ENCODE measurements around the gene ARHGEF26. TPM values are rescaled to one million over a fixed set of nuclear protein-coding genes. Genes with fewer than 3 reads are reported as not detected.

ARHGEF26 gene
- total and polyA plus RNA-seq, 2 experiments from 2014 or later, result 9.4 to 16.9 TPM

GRCh38 chr3:154161806-154162205 lies 40.6 kb downstream of the ARHGEF26 start (continued):
- no peak for TF ChIP-seq CTCF (conservative IDR thresholded peaks at IDR 0.05; ENCODE audit: low read depth in 2 of 2)
- no peak for TF ChIP-seq NANOG (IDR thresholded peaks at IDR 0.05; ENCODE audit: borderline replicate concordance)
- no peak for TF ChIP-seq EZH2phosphoT487 (IDR thresholded peaks at IDR 0.05; ENCODE audit: unreplicated experiment)
- TF ChIP-seq ZNF331 (CRISPR knock-in tag; IDR thresholded peaks at IDR 0.05; ENCODE audit: low read depth), result no peak

GRCh38 chr3:154164387-154164786 lies 43.2 kb downstream of the ARHGEF26 start:
- Histone ChIP-seq H3K36me3 (ENCODE audit: insufficient read depth) (no peaks in the 10 kb centered on the region), H3F3A (replicated peaks; ENCODE audit: low read depth) (no peaks in the 10 kb centered on the region), H3K4me3 (no peak overlapping the region), H3K4me1 (ENCODE audit: insufficient read depth) (peaks cover 4% of the 10 kb centered on the region; the same call in 1 of the 2 replicates), H3K27ac (ENCODE audit: low read depth) (no peak overlapping the region), H3K9me2 (ENCODE audit: insufficient read depth) (no peaks in the 10 kb centered on the region), H2AFZ (no peak overlapping the region), H3K4me2 (no peak overlapping the region), H3K27me3 (ENCODE audit: insufficient read depth) (no peaks in the 10 kb centered on the region), H4K20me1 (replicated peaks; ENCODE audit: insufficient read depth) (no peaks in the 10 kb centered on the region), H3K79me2 (replicated peaks; ENCODE audit: insufficient read depth) (no peaks in the 10 kb centered on the region)
- peaks cover 5% of the 10 kb centered on the region; the same call in 2 of the 3 replicates for H3K4me1 Mint-ChIP-seq
- no peak overlapping the region for H3K27ac Mint-ChIP-seq
- ATAC-seq (no peak), DNase-seq (ENCODE audit: low spot score) (no peak)
- H3K36me3 Mint-ChIP-seq (ENCODE audit: low read depth), result no peaks in the 10 kb centered on the region
- peaks cover 3% of the 10 kb centered on the region for H3K27me3 Mint-ChIP-seq (ENCODE audit: insufficient read depth, low read depth, poor library complexity)
- H3K9me3 Mint-ChIP-seq, result no peaks in the 10 kb centered on the region
- H3K4me3 Mint-ChIP-seq, result no peak overlapping the region
- TF ChIP-seq EZH2phosphoT487 (IDR thresholded peaks at IDR 0.05; ENCODE audit: unreplicated experiment) (no peak), JUNB (IDR thresholded peaks at IDR 0.05; ENCODE audit: unreplicated experiment) (no peak), NANOG (IDR thresholded peaks at IDR 0.05; ENCODE audit: borderline replicate concordance) (no peak)

GRCh38 chr3:154168998-154169795 lies 48.0 kb downstream of the ARHGEF26 start:
- H4K20me1 ChIP-seq (replicated peaks; ENCODE audit: insufficient read depth), result no peaks in the 10 kb centered on the region
- Mint-ChIP-seq H3K4me1 (peaks cover 9% of the 10 kb centered on the region), H3K9me3 (no peaks in the 10 kb centered on the region), H3K36me3 (ENCODE audit: low read depth) (no peaks in the 10 kb centered on the region), H3K27ac (no peak overlapping the region), H3K4me3 (no peak overlapping the region), H3K27me3 (ENCODE audit: insufficient read depth, low read depth, poor library complexity) (no peaks in the 10 kb centered on the region)
- H3K27ac ChIP-seq (ENCODE audit: low read depth), result no peak overlapping the region
- no peak overlapping the region for H2AFZ ChIP-seq
- no peak for DNase-seq (ENCODE audit: low spot score)
- no peaks in the 10 kb centered on the region for H3K79me2 ChIP-seq (replicated peaks; ENCODE audit: insufficient read depth)
- ATAC-seq, result no peak
- H3K4me3 ChIP-seq, result no peak overlapping the region
- H3K27me3 ChIP-seq (ENCODE audit: insufficient read depth), result no peaks in the 10 kb centered on the region
- H3K9me2 ChIP-seq (ENCODE audit: insufficient read depth), result no peaks in the 10 kb centered on the region
- peaks cover 11% of the 10 kb centered on the region for H3K4me1 ChIP-seq (ENCODE audit: insufficient read depth)
- H3K36me3 ChIP-seq (ENCODE audit: insufficient read depth), result no peaks in the 10 kb centered on the region
- no peak overlapping the region for H3K4me2 ChIP-seq
- H3F3A ChIP-seq (replicated peaks; ENCODE audit: low read depth), result no peaks in the 10 kb centered on the region
- TF ChIP-seq ETS1 (IDR thresholded peaks at IDR 0.05), result no peak
- no peak for TF ChIP-seq NANOG (IDR thresholded peaks at IDR 0.05; ENCODE audit: borderline replicate concordance)
- TF ChIP-seq, protein P1, sequence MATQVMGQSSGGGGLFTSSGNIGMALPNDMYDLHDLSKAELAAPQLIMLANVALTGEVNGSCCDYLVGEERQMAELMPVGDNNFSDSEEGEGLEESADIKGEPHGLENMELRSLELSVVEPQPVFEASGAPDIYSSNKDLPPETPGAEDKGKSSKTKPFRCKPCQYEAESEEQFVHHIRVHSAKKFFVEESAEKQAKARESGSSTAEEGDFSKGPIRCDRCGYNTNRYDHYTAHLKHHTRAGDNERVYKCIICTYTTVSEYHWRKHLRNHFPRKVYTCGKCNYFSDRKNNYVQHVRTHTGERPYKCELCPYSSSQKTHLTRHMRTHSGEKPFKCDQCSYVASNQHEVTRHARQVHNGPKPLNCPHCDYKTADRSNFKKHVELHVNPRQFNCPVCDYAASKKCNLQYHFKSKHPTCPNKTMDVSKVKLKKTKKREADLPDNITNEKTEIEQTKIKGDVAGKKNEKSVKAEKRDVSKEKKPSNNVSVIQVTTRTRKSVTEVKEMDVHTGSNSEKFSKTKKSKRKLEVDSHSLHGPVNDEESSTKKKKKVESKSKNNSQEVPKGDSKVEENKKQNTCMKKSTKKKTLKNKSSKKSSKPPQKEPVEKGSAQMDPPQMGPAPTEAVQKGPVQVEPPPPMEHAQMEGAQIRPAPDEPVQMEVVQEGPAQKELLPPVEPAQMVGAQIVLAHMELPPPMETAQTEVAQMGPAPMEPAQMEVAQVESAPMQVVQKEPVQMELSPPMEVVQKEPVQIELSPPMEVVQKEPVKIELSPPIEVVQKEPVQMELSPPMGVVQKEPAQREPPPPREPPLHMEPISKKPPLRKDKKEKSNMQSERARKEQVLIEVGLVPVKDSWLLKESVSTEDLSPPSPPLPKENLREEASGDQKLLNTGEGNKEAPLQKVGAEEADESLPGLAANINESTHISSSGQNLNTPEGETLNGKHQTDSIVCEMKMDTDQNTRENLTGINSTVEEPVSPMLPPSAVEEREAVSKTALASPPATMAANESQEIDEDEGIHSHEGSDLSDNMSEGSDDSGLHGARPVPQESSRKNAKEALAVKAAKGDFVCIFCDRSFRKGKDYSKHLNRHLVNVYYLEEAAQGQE (IDR thresholded peaks at IDR 0.05; ENCODE audit: unreplicated experiment), result no peak
- TF ChIP-seq POLR2AphosphoS5 (IDR thresholded peaks at IDR 0.05; ENCODE audit: low read depth), result no peak
- no peak for TF ChIP-seq CTCF (conservative IDR thresholded peaks at IDR 0.05; ENCODE audit: low read depth in 2 of 2)
- TF ChIP-seq ZNF331 (CRISPR knock-in tag; IDR thresholded peaks at IDR 0.05; ENCODE audit: low read depth), result no peak
- TF ChIP-seq ZNF114 (CRISPR knock-in tag; IDR thresholded peaks at IDR 0.05), result no peak

Measured in GM23338 (cell line).